Testis (tissue), 3 donors: ENCODE data around the gene TTC28. TPM values are rescaled to one million over a fixed set of nuclear protein-coding genes. Genes with fewer than 3 reads are reported as not detected.
"Not testable (repeated sequence)": the region's sequence is repeated elsewhere in the genome, so short reads cannot be mapped to it uniquely, and the experiment has no call there.

Experiments
- DNase-seq: peaks from one replicate; pipeline ENCODE4 v3.0.0-alpha.2; 2019
- H3K27ac ChIP-seq, 2 donors: fragments of 200-600 bp; sonication (generic); one replicate each; pipeline ENCODE4 v1.5.1; 2019
- H3K27me3 ChIP-seq: fragments of 200-600 bp; sonication (generic); one replicate; pipeline ENCODE4 v1.5.1; 2019
- H3K36me3 ChIP-seq: fragments of 200-600 bp; sonication (generic); one replicate; pipeline ENCODE4 v1.5.1; 2017; ENCODE audit warnings: low read depth; ENCODE audit errors: missing control alignments
- H3K4me1 ChIP-seq: fragments of 200-600 bp; sonication (generic); one replicate; pipeline ENCODE4 v1.5.1; 2019
- H3K4me3 ChIP-seq, 2 donors: fragments of 200-600 bp; sonication (generic); one replicate each; pipeline ENCODE4 v1.5.1; 2017 to 2019
- H3K9me3 ChIP-seq: fragments of 200-600 bp; sonication (generic); one replicate; pipeline ENCODE4 v1.5.1; 2017
- CTCF ChIP-seq, 3 experiments: fragments of 450-650 bp in 2 of 3; fragments of 200-600 bp in 1 of 3; sonication (generic) in 1 of 3; IDR thresholded peaks; one replicate each; pipeline ENCODE4 v1.5.1; 2016 to 2019; ENCODE audit warnings: antibody characterized with exemption in 3 of 3, mild to moderate bottlenecking in 2 of 3, moderate library complexity in 1 of 3
- POLR2A ChIP-seq: fragments of 450-650 bp; IDR thresholded peaks from one replicate; pipeline ENCODE4 v1.6.1; 2017; ENCODE audit warnings: antibody characterized with exemption, mild to moderate bottlenecking, moderate library complexity
- WGBS, 2 donors: methylation state at CpG; one replicate each; pipeline ENCODE4 v1.1.5; 2018; 5-methylcytosine and 5-hydroxymethylcytosine counted together
- intact Hi-C: fragments of 100-400 bp; cut with DNase I; formaldehyde crosslinking; loops from one replicate; pipeline ENCODE4 v1.15.1; 2023; ENCODE audit warnings: low total_unique reads
- polyA plus RNA-seq: library from polyadenylated mRNA; stranded (reverse); fragments of 350-450 nt; fragmentation: Illumina TruSeq; extraction: RNeasy Lipid Tissue Mini Kit (QIAGEN cat#74804); gene quantifications from one replicate; pipeline ENCODE4 v1.2.3, GENCODE V29; 2014; ENCODE audit warnings: low read depth, low replicate concordance; ENCODE audit not compliant: insufficient read depth
- total RNA-seq, 2 donors: library from RNA; depleted of rRNA; stranded (reverse); fragments of >200 nt; gene quantifications; one replicate each; pipeline ENCODE4 v1.2.3, GENCODE V29; 2016

TTC28 gene
- total and polyA plus RNA-seq, 3 donors from 2014 or later, result 29.4 to 121 (median 75.5) TPM

GRCh38 chr22:28373831-28374230 lies 305.8 kb downstream of the TTC28 start:
- no peaks in the 10 kb centered on the region for H3K36me3 ChIP-seq
- H3K4me1 ChIP-seq, result no peaks in the 10 kb centered on the region
- no peak overlapping the region for H3K27ac ChIP-seq
- H3K9me3 ChIP-seq, result no peaks in the 10 kb centered on the region
- no peaks in the 10 kb centered on the region for H3K27me3 ChIP-seq
- no peak overlapping the region for H3K4me3 ChIP-seq
- no peak for TF ChIP-seq POLR2A
- no peak for TF ChIP-seq CTCF (IDR thresholded peaks at IDR 0.05)
- 62 to 78% methylated on average over 2 of the region's 2 CpGs for WGBS, 2 donors
- DNase-seq, result no peak
- intact Hi-C loops, result no loop called here

GRCh38 chr22:28369854-28370253 lies 309.8 kb downstream of the TTC28 start:
- H3K4me3 ChIP-seq, result no peak overlapping the region
- no peak overlapping the region for H3K27ac ChIP-seq
- H3K4me1 ChIP-seq, result no peaks in the 10 kb centered on the region
- no peaks in the 10 kb centered on the region for H3K36me3 ChIP-seq
- TF ChIP-seq POLR2A (no peak), CTCF (IDR thresholded peaks at IDR 0.05) (no peak)
- intact Hi-C loops, result no loop called here
- no peak for DNase-seq
- 69 to 78% methylated on average over 2 of the region's 2 CpGs for WGBS, 2 donors
- H3K27me3 ChIP-seq, result no peaks in the 10 kb centered on the region
- no peaks in the 10 kb centered on the region for H3K9me3 ChIP-seq

GRCh38 chr22:28366856-28367255 lies 312.8 kb downstream of the TTC28 start:
- Histone ChIP-seq H3K4me3 (no peak overlapping the region), H3K27me3 (no peaks in the 10 kb centered on the region), H3K36me3 (no peaks in the 10 kb centered on the region), H3K9me3 (no peaks in the 10 kb centered on the region), H3K4me1 (no peaks in the 10 kb centered on the region), H3K27ac (no peak overlapping the region)
- 95 to 97% methylated on average over 1 of the region's 1 CpG for WGBS, 2 donors
- DNase-seq, result no peak
- no peak for TF ChIP-seq POLR2A
- TF ChIP-seq CTCF (IDR thresholded peaks at IDR 0.05), result no peak
- intact Hi-C loops, result no loop called here

GRCh38 chr22:28365371-28365770 lies 314.3 kb downstream of the TTC28 start:
- intact Hi-C loops, result no loop called here
- no peak for DNase-seq

GRCh38 chr22:28364105-28364504 lies 315.5 kb downstream of the TTC28 start:
- H3K27me3 ChIP-seq, H3K27ac ChIP-seq, H3K4me3 ChIP-seq, DNase-seq, H3K9me3 ChIP-seq, H3K36me3 ChIP-seq, intact Hi-C loops, H3K4me1 ChIP-seq: not testable (repeated sequence)
- WGBS, 2 donors, result 91 to 93% methylated on average over 3 of the region's 3 CpGs

More at GRCh38 chr22:28365371-28365770, 314.3 kb downstream of the TTC28 start:
- TF ChIP-seq POLR2A (no peak), CTCF (IDR thresholded peaks at IDR 0.05) (no peak)
- no peak overlapping the region for H3K27ac ChIP-seq
- H3K36me3 ChIP-seq, result no peaks in the 10 kb centered on the region
- H3K27me3 ChIP-seq, result no peaks in the 10 kb centered on the region
- 85 to 96% methylated on average over 1 of the region's 1 CpG for WGBS, 2 donors
- H3K4me1 ChIP-seq, result no peaks in the 10 kb centered on the region
- no peak overlapping the region for H3K4me3 ChIP-seq
- H3K9me3 ChIP-seq, result no peaks in the 10 kb centered on the region
